Hepatocyte (in vitro differentiated cells): ENCODE data around the gene MAFF. TPM values are rescaled to one million over a fixed set of nuclear protein-coding genes. Genes with fewer than 3 reads are reported as not detected.

Experiments
- DNase-seq: peaks from one replicate; pipeline ENCODE4 v3.0.0-alpha.2; 2016; ENCODE audit warnings: low spot score
- H2AFZ ChIP-seq: fragments of 200-600 bp; sonication (generic); 2 replicates; pipeline ENCODE4 v1.6.0; 2016; ENCODE audit warnings: antibody characterized with exemption, mild to moderate bottlenecking
- H3K27ac ChIP-seq: fragments of 200-600 bp; sonication (generic); 2 replicates; pipeline ENCODE4 v1.5.1; 2016; ENCODE audit warnings: mild to moderate bottlenecking
- H3K27me3 ChIP-seq: fragments of 200-600 bp; sonication (generic); 2 replicates; pipeline ENCODE4 v1.6.1; 2016
- H3K36me3 ChIP-seq: fragments of 200-600 bp; sonication (generic); replicated peaks from 2 replicates; pipeline ENCODE4 v1.5.1; 2016; ENCODE audit warnings: low read depth; ENCODE audit not compliant: insufficient read depth
- H3K4me1 ChIP-seq: fragments of 200-600 bp; sonication (generic); 2 replicates; pipeline ENCODE4 v1.5.1; 2016; ENCODE audit warnings: mild to moderate bottlenecking, moderate library complexity; ENCODE audit not compliant: insufficient read depth
- H3K4me2 ChIP-seq: fragments of 200-600 bp; sonication (generic); 2 replicates; pipeline ENCODE4 v1.6.0; 2016
- H3K4me3 ChIP-seq: fragments of 200-600 bp; sonication (generic); 2 replicates; pipeline ENCODE4 v1.5.1; 2016; ENCODE audit warnings: mild to moderate bottlenecking
- H3K79me2 ChIP-seq: fragments of 200-600 bp; sonication (generic); 2 replicates; pipeline ENCODE4 v1.6.0; 2017; ENCODE audit warnings: mild to moderate bottlenecking
- H3K9me2 ChIP-seq: fragments of 200-600 bp; sonication (generic); replicated peaks from 2 replicates; pipeline ENCODE4 v1.6.0; 2017; ENCODE audit warnings: mild to moderate bottlenecking; ENCODE audit not compliant: insufficient read depth
- H3K9me3 ChIP-seq: fragments of 200-600 bp; sonication (generic); 2 replicates; pipeline ENCODE4 v1.5.1; 2016; ENCODE audit warnings: low read depth, mild to moderate bottlenecking
- H4K20me1 ChIP-seq: fragments of 200-600 bp; sonication (generic); 2 replicates; pipeline ENCODE4 v1.6.0; 2016; ENCODE audit warnings: mild to moderate bottlenecking; ENCODE audit not compliant: insufficient read depth, poor library complexity, severe bottlenecking
- CTCF ChIP-seq: fragments of 200-600 bp; sonication (generic); IDR thresholded peaks from 2 replicates; pipeline ENCODE4 v1.5.1; 2016; ENCODE audit warnings: antibody characterized with exemption, mild to moderate bottlenecking; ENCODE audit not compliant: poor library complexity
- EZH2 ChIP-seq: fragments of 200-600 bp; sonication (generic); IDR thresholded peaks from 2 replicates; pipeline ENCODE4 v1.6.1; 2016; ENCODE audit warnings: antibody characterized with exemption, mild to moderate bottlenecking, borderline replicate concordance
- EZH2phosphoT487 ChIP-seq: fragments of 200-600 bp; sonication (generic); IDR thresholded peaks from one replicate; pipeline ENCODE4 v1.6.1; 2018; ENCODE audit warnings: antibody characterized with exemption, mild to moderate bottlenecking, low read depth, moderate library complexity; ENCODE audit not compliant: unreplicated experiment, severe bottlenecking
- WGBS: methylation state at CpG from one replicate; pipeline ENCODE4 v1.1.6; 2016; ENCODE audit warnings: low lambda C conversion rate; ENCODE audit errors: missing lambda C conversion rate; 5-methylcytosine and 5-hydroxymethylcytosine counted together
- polyA plus RNA-seq: library from polyadenylated mRNA; unstranded; fragments of >200 nt; fragmentation: Nextera tagmentation; extraction: Ambion mirVana; gene quantifications from 2 replicates; pipeline ENCODE4 v1.2.1, GENCODE V29; 2016
- total RNA-seq: library from RNA; depleted of rRNA; stranded (reverse); fragments of >200 nt; gene quantifications from 2 replicates; pipeline ENCODE4 v1.2.3, GENCODE V29; 2014

The MAFF gene
- total and polyA plus RNA-seq, 2 experiments from 2014 or later: 67.2 to 70.4 TPM

DNA sequence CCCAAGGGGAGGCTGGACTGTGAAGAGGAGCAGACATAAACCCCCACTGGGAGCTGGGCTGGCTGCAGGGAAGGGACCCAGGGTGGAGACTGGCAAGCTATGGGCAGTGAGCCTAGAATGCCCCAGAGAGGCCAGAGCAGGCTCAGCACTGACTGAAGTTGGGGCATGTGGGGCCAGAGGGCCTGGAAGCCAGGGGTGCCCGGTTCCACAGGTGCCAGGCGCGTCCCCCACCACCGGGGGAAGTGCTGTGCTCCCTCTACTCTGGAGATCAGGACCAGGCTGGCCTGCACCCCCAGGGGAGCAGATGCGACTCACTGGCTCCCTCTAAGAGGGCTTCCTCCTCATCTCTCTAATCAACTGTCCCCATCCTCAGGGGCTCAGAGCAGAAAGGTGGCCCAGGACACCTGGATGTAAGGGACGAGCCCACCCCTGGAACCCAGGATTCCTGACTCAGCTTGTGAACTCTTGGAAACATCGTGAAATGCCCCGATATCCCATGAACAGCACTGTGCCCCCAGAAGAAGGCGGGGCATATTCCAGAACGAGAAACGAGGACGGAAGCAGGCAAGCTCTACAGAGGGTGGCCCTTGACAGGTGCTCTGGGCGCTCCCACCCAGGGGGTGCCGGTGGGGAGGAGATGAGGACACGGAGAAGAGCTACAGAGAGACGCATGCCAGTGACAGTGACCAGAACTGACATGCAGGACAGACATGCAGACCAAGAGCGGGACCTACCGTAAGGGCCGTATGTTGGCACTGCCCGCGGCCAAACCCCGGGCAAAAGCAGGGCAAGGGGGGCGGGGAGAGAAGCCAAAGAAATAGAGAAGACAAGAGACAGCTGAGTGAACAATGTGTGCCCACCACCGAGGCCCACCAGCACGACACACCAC, 20.4 kb downstream of the MAFF start:
- Histone ChIP-seq H3K4me3 (no peak overlapping the region), H3K9me3 (no peaks in the 10 kb centered on the region), H2AFZ (no peak overlapping the region), H3K4me2 (no peak overlapping the region), H3K36me3 (no peaks in the 10 kb centered on the region), H3K27ac (no peak overlapping the region), H3K79me2 (no peaks in the 10 kb centered on the region), H3K4me1 (peaks cover 21% of the 10 kb centered on the region), H4K20me1 (no peaks in the 10 kb centered on the region), H3K9me2 (no peaks in the 10 kb centered on the region), H3K27me3 (no peaks in the 10 kb centered on the region)
- 95% methylated on average over 25 of the region's 25 CpGs for WGBS
- no peak for DNase-seq
- TF ChIP-seq EZH2phosphoT487 (no peak), EZH2 (no peak), CTCF (no peak)

DNA sequence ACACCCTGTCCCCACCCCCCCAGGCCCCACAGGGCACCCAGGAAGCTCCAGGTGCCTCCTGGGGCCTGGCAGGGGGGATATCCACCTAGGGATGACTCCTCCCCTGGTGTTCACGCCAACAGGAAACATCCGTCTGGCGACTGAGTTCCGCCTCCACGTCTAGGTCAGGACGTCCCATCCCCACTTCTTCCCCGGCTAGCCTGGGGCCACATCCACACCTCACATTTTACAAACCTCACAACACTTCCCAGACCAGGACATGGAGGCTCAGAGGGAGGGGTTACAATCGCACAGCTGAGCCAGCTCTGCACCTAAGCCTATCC, 21.0 kb downstream of the MAFF start:
- Histone ChIP-seq H3K79me2 (no peaks in the 10 kb centered on the region), H3K9me2 (no peaks in the 10 kb centered on the region), H3K27ac (no peak overlapping the region), H3K4me3 (no peak overlapping the region), H4K20me1 (no peaks in the 10 kb centered on the region), H3K4me2 (no peak overlapping the region), H2AFZ (no peak overlapping the region), H3K36me3 (no peaks in the 10 kb centered on the region), H3K9me3 (no peaks in the 10 kb centered on the region), H3K27me3 (no peaks in the 10 kb centered on the region), H3K4me1 (peaks cover 21% of the 10 kb centered on the region)
- no peak for DNase-seq
- TF ChIP-seq CTCF: no peak
- TF ChIP-seq EZH2: no peak
- no peak for TF ChIP-seq EZH2phosphoT487
- 77% methylated on average over 8 of the region's 8 CpGs for WGBS

DNA sequence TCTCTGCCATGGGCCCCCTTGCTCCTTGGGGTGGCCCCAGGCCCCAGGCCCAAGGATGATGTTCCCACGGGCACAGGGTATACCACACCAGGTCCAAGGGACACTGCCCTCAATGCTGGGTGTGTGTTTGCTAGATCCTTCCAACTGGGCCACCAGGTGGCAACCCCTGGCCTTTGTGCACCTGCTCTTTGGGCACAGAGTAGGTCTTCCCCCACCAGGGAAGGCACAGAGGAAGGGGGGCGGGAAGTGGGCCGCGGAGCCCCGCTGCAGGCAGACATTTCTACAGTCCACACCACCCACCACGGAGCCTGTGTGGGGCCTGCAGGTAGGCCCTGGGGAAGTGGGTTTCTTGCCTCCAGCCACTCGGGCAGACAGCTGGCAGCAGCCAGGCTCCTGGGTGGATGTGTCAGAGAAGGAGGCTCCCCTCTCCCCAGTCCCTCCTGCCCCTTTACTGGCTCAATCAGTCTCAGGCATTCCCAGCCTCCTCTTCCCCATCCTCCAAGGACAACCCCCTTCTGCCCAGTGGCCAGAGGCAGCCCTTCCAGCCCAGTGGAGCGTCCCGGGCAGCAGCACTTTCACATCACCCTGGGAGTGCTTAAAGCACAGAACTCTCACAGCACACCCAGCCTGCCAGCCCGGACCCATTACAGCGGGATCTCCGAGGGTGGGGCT, 21.6 kb downstream of the MAFF start:
- TF ChIP-seq EZH2phosphoT487 (no peak), EZH2 (no peak), CTCF (no peak)
- H3K9me2 ChIP-seq: no peaks in the 10 kb centered on the region
- 94% methylated on average over 12 of the region's 12 CpGs for WGBS
- no peak overlapping the region for H3K4me3 ChIP-seq
- peaks cover 14% of the 10 kb centered on the region for H3K4me1 ChIP-seq
- no peaks in the 10 kb centered on the region for H3K79me2 ChIP-seq
- H3K27ac ChIP-seq: no peak overlapping the region
- no peak overlapping the region for H3K4me2 ChIP-seq
- no peaks in the 10 kb centered on the region for H3K27me3 ChIP-seq
- no peaks in the 10 kb centered on the region for H4K20me1 ChIP-seq
- H2AFZ ChIP-seq: no peak overlapping the region
- no peak for DNase-seq
- H3K36me3 ChIP-seq: no peaks in the 10 kb centered on the region
- H3K9me3 ChIP-seq: no peaks in the 10 kb centered on the region
